ENCODE measurements around the gene POU2AF2.

GRCh38 chr11:111204211-111204610 is 41.3 kb upstream of the POU2AF2 start:
- no peak for TF ChIP-seq CTCF (conservative IDR thresholded peaks at IDR 0.05 in 1 of 2, IDR thresholded peaks at IDR 0.05 in 1 of 2; ENCODE audit: extremely low read depth in 1 of 2, insufficient read depth in 1 of 2, low read depth in 1 of 2, low read length in 2 of 2)
- no peak for TF ChIP-seq EZH2 (IDR thresholded peaks at IDR 0.05; ENCODE audit: borderline replicate concordance, low read length)
